PFSK-1 (cell line): ENCODE data around the gene GAGE12J.
"Not testable (repeated sequence)": the region's sequence is repeated elsewhere in the genome, so short reads cannot be mapped to it uniquely, and the experiment has no call there.

Source experiments
- FOXP2 ChIP-seq: optimal IDR thresholded peaks from 2 replicates; pipeline ENCODE3; 2011; ENCODE audit warnings: borderline replicate concordance, control low read depth, inconsistent platforms; ENCODE audit not compliant: insufficient read depth; ENCODE audit errors: extremely low read length, extremely low read depth
- POLR2AphosphoS5 ChIP-seq: IDR thresholded peaks from 2 replicates; pipeline ENCODE4 v1.6.1; 2012; ENCODE audit warnings: low read depth, mild to moderate bottlenecking, control low read depth, low read length, moderate library complexity
- REST ChIP-seq, 2 experiments: IDR thresholded peaks; 2 replicates each; pipeline versions ENCODE4 v1.6.1 to v1.8.0; 2011 to 2012; ENCODE audit warnings: low read depth in 2 of 2, low read length in 2 of 2, control low read depth in 1 of 2, inconsistent platforms in 1 of 2, mild to moderate bottlenecking in 1 of 2, moderate library complexity in 1 of 2; ENCODE audit not compliant: insufficient read depth in 1 of 2
- SIN3A ChIP-seq: IDR thresholded peaks from 2 replicates; pipeline ENCODE4 v1.6.1; 2012; ENCODE audit warnings: mild to moderate bottlenecking, low read length, moderate library complexity, borderline replicate concordance; ENCODE audit not compliant: insufficient read depth
- TAF1 ChIP-seq: IDR thresholded peaks from 2 replicates; pipeline ENCODE4 v1.6.1; 2012; ENCODE audit warnings: low read length, control low read depth, borderline replicate concordance; ENCODE audit not compliant: insufficient read depth

The GAGE12J gene

GRCh38 chrX:49310371-49310770, 11.5 kb upstream of the GAGE12J start:
- no peak for TF ChIP-seq TAF1
- TF ChIP-seq FOXP2, result no peak
- TF ChIP-seq REST (IDR thresholded peaks at IDR 0.05; ENCODE audit: insufficient read depth in 1 of 2, low read depth in 2 of 2, low read length in 2 of 2), result no peak
- no peak for TF ChIP-seq POLR2AphosphoS5
- no peak for TF ChIP-seq SIN3A

- TF ChIP-seq FOXP2 (no peak), TAF1 (no peak), POLR2AphosphoS5 (no peak), REST (IDR thresholded peaks at IDR 0.05; ENCODE audit: insufficient read depth in 1 of 2, low read depth in 2 of 2, low read length in 2 of 2) (no peak), SIN3A (no peak)
Measured at GRCh38 chrX:49312176-49312575, 9.7 kb upstream of the GAGE12J start.

- TF ChIP-seq POLR2AphosphoS5, result no peak
- TF ChIP-seq SIN3A, result no peak
- TF ChIP-seq TAF1, result no peak
- TF ChIP-seq REST (IDR thresholded peaks at IDR 0.05; ENCODE audit: insufficient read depth in 1 of 2, low read depth in 2 of 2, low read length in 2 of 2), result no peak
- TF ChIP-seq FOXP2, result no peak
Measured at GRCh38 chrX:49316085-49316484, 5.8 kb upstream of the GAGE12J start.

GRCh38 chrX:49331282-49331681, 9.4 kb downstream of the GAGE12J start, which contains the start of gene GAGE13:
Gene GAGE13 (plus strand): TSS chrX:49331582. CDS start chrX:49332738, 1,156 bp downstream.
- TF ChIP-seq REST (IDR thresholded peaks at IDR 0.05; ENCODE audit: insufficient read depth in 1 of 2, low read depth in 2 of 2, low read length in 2 of 2); POLR2AphosphoS5; TAF1: not testable (repeated sequence)
